ENCODE results near the gene RNF217.

DNA sequence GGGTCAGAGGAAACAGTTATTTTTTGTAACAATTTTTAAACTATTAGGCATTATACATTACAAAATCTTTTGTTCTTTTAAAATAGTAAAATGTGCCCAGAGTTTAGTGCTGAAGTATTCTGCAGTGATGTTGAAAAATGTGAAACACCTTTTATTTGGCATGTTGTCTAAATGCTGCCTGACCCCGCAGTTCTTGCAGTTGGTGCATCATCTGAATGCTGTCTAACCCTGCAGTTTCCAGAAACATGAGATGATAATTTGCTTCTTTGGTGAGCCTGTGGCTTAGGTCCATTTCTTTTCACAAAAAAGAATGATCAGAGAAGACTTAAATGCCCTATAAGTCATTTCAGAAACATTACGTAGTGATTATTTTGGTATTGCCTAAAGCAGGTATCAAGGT lies 82.4 kb downstream of the RNF217 start:
- TF ChIP-seq POLR2AphosphoS5 (IDR thresholded peaks at IDR 0.05) (no peak), POLR2A (IDR thresholded peaks at IDR 0.05) (no peak)
- TF ChIP-seq, protein P1, sequence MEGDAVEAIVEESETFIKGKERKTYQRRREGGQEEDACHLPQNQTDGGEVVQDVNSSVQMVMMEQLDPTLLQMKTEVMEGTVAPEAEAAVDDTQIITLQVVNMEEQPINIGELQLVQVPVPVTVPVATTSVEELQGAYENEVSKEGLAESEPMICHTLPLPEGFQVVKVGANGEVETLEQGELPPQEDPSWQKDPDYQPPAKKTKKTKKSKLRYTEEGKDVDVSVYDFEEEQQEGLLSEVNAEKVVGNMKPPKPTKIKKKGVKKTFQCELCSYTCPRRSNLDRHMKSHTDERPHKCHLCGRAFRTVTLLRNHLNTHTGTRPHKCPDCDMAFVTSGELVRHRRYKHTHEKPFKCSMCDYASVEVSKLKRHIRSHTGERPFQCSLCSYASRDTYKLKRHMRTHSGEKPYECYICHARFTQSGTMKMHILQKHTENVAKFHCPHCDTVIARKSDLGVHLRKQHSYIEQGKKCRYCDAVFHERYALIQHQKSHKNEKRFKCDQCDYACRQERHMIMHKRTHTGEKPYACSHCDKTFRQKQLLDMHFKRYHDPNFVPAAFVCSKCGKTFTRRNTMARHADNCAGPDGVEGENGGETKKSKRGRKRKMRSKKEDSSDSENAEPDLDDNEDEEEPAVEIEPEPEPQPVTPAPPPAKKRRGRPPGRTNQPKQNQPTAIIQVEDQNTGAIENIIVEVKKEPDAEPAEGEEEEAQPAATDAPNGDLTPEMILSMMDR (IDR thresholded peaks at IDR 0.05): no peak
